ENCODE results near the gene ANKRD13D.

- TF ChIP-seq CTCF (IDR thresholded peaks at IDR 0.05) (no peak), EP300 (IDR thresholded peaks at IDR 0.05) (no peak)
Observed at GRCh38 chr11:67261640-67261945, 27.5 kb upstream of the ANKRD13D start.
